ENCODE results near the gene OR2M4.
"Not testable (repeated sequence)": the region's sequence is repeated elsewhere in the genome, so short reads cannot be mapped to it uniquely, and the experiment has no call there.

Gene OR2M4, protein sequence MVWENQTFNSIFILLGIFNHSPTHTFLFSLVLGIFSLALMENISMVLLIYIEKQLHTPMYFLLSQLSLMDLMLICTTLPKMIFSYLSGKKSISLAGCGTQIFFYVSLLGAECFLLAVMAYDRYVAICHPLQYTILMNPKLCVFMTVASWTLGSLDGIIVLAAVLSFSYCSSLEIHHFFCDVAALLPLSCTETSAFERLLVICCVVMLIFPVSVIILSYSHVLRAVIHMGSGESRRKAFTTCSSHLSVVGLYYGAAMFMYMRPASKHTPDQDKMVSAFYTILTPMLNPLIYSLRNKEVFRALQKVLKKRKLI

DNA sequence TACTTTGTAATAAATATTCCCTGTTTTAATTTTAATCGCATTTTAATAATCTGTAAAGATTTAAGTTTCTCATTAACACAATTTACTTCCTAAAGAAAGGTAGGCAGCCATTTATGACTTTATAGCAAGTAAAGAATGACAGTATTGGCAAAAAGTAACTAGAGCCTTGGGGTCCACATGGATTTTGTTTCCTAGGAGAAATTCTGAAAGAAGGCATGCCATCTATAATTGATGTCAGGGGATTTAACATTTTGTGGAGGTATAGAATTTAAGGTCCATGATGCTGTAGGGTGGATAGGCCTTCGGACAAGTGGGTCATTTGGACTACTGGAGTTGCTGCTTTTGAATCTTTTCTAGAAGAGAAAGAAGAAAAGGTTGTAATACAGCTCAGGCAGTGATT lies at the start of gene OR2M4:
OR2M4 (plus strand) TSS at position 301 of the 400 bp plus-strand sequence. CDS start 7,512 bp downstream, outside the sequence.
- DNase-seq (ENCODE audit: low read depth in 2 of 2) = no peak

DNA sequence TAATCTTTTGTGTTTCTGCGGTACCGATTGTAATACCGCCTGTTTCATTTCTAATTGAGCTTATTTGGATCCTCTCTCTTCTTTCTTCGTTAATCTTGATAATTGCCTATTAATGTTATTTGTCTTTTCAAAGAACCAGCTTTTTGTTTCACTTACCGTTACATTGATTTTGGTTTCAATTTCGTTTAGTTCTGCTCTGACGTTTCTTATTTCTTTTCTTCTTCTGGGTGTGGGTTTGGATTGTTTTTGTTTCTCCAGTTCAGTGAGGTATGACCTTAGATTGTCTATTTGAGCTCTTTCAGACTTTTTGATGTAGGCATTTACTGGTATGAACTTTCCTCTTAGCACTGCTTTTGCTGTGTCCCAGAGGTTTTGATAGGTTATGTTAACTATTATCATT lies 47.2 kb upstream of the OR2M4 start:
- DNase-seq (ENCODE audit: low read depth in 2 of 2) = no peak

DNA sequence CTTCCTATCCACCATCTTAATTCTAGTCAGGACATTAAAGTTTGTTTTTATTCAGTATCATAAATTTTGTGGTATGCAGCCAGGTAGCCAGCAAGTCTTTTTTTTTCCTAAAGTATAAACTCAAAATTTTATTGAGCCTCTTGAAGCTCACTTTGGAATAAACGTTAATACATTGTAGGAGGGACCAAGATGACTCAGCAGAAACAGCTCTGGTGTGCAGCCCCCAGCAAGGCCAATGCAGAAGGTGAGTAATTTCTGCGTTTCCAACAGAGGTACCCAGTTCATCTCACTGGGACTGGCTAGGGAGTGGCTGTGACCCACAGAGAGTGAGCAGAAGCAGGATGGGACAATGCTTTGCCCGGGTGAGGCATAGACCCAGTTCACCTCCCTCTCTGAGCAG lies 43.9 kb upstream of the OR2M4 start:
- DNase-seq (ENCODE audit: low read depth in 2 of 2) = no peak

DNA sequence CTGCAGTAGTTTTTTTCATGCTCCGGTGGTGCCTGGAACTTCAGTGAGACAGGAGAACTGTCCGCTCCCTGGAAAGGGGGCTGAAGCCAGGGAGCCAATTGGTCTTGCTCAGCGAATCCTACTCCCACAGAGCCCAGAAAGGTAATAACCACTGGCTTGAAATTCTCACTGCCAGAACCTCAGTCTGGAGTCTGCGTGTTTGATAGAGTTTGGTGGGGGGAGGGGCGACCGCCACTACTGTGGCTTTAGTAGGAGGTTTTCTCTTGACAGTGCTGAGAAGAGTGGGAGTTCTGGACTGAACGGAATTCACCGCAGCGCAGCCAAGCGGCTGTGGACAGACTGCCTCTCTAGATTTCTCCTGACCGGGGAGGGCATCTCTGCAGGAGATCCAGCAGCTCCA lies 42.2 kb upstream of the OR2M4 start:
- DNase-seq (ENCODE audit: low read depth in 2 of 2) = no peak

DNA sequence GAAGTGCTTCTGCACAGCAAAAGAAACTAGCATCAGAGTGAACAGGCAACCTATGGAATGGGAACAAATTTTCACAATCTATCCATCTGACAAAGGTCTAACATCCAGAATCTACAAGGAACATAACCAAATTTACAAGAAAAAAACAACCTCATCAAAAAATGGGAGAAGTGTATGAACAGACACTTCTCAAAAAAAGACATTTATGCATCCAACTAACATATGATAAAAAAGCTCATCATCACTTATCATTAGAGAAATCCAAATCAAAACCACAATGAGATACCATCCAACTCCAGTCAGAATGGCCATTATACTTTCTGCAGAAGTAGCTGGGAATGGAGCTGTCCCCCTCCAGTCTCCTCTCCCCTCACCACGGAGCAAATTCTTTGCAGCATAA lies 37.1 kb upstream of the OR2M4 start:
- DNase-seq (ENCODE audit: low read depth in 2 of 2) = no peak

DNA sequence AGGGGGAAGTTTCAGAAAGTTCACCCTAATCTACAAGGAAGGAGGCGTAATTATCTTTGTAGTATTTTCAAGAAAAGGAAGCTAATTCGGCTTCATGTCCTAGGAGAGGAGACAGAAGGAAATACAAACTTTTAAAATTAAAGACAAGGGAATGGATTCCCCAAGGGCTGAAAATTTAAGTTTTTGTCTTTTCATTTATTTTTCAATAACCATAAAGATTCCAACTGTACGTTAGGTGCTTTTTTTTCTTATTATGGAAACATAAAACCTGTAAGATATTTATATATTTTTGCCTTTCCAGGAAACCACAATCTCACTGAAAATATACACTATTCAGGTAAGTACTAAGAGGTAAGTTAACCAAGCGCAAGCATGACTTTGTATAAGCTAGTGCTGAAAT lies 34.3 kb upstream of the OR2M4 start, which contains the start of gene OR2M3:
OR2M3 (plus strand) TSS at position 301 of the 400 bp plus-strand sequence. CDS start 5,803 bp downstream, outside the sequence.
- DNase-seq (ENCODE audit: low read depth in 2 of 2) = no peak

DNA sequence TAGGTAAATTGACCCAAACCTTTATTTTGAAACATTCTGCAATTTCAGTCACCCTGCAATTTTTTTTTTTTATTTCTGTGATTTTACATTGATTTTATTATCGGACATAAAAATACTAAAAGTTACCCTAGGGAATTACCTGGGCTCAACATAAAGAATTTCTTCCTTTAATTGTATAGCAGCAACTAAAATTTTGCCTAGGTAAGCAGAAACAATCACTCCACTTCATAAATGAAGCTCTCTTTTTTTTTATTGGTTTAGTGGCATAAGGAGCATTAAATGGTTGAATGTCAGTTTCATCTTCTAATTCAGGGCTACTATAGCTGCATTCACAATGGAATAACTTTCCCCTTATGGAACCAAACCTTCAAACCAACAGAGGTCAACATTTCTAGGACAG lies 15.3 kb upstream of the OR2M4 start:
- DNase-seq (ENCODE audit: low read depth in 2 of 2) = no peak

DNA sequence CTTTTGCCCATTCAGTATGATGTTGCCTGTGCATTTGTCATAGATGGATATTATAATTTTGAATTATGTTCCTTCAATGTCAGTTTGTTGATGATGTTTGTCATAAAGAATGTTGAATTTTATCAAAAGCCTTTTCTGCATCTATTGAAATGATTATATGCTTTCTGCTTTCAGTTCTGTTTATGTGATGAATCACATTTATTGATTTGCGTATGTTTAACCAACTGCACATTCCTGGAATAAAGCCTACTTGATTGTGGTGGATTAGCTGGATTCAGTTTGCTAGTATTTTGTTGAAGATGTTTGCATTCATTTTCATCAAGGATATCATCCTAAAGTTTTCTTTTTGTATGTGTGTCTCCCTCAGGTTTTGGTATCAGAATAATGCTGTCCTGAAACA lies 5.7 kb upstream of the OR2M4 start:
- no peak for DNase-seq (ENCODE audit: low read depth in 2 of 2)

DNA sequence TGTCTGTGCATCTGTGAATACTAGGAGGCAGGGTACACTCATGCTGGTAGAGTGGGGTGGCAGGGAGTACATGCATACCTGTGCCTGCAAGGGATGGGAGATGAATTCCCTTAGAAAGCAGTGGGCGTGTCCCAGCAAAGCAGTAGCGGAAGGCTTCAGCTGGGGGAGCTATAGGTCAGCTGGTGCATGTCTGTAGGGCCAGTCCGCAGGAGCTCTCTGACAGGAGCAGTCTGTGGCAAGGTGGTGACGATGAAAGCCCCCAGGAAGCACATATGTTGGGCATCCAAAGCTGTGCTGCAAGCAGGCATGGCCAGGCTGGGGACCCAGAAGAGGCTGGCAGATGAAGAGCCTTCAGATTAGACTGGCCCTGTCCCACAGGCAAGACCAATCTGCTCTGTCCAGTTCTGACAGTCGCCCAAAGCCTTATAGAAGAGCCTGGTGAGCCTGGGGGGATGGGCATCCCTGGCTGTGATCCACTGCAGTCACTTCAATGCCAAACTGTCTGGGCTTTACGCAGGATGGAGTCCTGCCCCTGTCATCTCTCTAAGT lies 1.8 kb upstream of the OR2M4 start:
- no peak for DNase-seq (ENCODE audit: low read depth in 2 of 2)

DNA sequence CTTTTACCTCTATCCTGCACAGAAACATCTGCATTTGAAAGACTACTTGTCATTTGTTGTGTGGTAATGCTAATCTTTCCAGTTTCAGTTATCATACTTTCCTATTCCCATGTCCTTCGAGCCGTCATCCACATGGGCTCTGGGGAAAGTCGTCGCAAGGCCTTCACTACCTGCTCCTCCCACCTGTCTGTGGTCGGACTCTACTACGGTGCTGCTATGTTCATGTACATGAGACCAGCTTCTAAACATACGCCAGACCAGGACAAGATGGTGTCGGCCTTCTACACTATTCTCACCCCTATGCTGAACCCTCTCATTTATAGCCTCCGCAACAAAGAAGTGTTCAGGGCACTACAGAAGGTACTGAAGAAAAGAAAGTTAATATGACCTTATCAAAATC lies 8.3 kb downstream of the OR2M4 start:
- no peak for DNase-seq (ENCODE audit: low read depth in 2 of 2)

DNA sequence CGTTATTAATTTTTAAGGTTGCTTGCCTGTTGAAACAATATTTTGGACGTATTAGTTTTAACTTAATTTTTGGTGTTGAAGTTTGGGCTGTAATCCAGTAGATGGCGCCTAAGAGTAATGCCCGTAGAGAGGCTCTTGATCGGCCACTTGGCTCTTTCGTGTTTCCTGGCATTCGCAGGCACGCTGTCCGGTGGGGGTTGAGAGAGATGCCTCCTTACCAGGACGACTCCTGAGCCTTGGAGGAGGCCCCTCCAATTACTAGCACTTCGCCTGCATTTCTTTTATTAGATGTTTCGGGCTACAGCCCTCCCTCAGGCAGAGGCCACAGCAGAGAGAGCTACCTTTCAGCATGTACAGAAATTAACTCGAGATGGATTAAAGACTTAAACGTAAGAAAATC lies 12.0 kb downstream of the OR2M4 start:
- DNase-seq (ENCODE audit: low read depth in 2 of 2) = no peak

DNA sequence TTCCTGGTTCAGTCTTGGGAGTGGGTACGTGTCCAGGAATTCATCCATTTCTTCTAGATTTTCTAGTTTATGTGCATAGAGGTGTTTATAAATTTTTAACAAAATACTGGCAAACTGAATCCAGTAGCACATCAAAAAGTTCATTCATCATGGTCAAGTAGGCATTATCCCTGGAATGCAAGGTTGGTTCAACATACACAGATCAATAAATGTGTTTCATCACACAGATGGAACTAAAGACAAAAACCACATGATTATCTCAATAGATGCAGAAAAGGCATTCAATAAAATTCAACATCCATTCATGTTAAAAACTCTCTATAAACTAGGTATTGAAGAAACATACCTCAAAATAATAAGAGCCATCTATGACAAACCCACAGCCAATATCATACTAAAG lies 28.1 kb downstream of the OR2M4 start:
- not testable (repeated sequence) for DNase-seq (ENCODE audit: low read depth in 2 of 2)

DNA sequence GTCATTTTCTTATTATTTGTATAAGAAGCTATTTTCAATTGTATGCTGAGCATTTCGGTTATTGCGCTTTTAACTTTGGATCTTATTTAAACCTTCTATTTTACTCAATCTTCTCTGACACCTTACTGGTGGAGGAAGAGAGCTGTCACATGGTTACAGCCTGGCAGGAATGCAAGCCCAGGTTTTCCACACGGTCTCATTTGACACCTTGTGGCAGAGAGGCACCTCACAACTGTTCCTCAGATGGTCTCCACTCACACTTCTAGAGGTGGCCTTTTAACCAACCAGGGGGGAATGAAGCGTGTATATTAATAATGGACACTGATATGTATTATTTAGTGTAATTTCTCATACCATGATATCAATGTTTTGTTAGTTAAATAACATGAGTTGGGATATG lies 37.0 kb downstream of the OR2M4 start:
- no peak for DNase-seq (ENCODE audit: low read depth in 2 of 2)

DNA sequence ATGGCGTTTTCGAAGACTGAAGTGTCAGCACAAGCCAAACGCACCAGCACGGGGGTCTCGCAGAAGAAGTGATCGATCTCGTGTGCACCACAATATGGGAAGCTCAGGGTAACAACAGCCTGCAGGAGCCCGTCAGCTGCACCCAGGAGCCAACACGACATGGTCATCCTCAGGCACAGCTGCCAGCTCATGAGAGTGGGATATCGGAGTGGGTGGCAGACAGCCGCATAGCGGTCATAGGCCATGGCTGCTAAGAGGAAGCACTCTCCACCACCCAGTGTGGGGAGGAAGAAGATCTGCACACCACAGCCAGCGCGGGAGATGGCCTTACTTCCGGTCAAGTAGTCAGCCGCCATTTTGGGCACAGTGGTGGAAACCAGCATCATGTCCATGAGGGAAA lies 42.0 kb downstream of the OR2M4 start:
- not testable (repeated sequence) for DNase-seq (ENCODE audit: low read depth in 2 of 2)

DNA sequence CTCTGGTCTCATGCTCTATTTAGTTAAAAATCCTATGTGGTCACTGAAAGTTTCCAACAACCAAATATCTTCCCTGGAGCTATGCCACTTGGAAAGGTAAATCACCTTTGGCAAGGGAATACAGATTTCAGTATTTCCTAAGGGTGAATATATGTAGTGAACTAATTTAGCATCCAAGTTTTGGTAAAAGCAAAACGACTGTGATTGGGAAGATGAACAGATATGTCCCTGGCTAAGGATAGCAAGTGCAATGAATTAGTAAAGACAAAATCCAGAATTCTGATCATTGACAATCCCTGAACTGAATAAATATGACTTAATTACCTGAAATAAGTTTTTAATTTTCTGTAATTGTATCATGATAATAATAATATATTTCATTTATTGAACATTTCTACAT lies 46.7 kb downstream of the OR2M4 start, which contains the start of gene OR2T33:
OR2T33 (minus strand) TSS at position 101 of the 400 bp plus-strand sequence. CDS start 4,162 bp downstream, outside the sequence.
- no peak for DNase-seq (ENCODE audit: low read depth in 2 of 2)

DNA sequence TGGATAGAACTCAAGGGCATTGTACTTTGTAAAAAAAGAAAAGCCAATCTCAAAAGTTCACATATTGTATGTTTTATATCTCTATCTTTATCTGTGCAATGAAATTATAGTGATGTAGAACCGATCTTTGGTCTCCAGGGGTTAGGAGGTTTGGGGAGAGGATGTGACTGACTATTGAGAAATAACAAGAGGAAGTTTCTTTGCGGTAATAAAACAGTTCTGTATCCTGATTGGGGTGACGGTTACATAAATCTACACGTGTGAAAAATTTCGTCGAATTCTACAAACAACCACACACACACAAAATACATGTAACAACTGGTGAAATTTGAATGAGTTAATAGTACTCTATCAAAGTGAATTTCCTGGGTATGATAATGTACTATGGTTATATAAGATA lies 57.2 kb downstream of the OR2M4 start:
- DNase-seq (ENCODE audit: low read depth in 2 of 2) = no peak

Measured in stimulated activated CD4-positive, alpha-beta T cell treated with anti-CD3 and anti-CD28 coated beads, Interleukin-4, amount 100 ng/mL, for 48 hours (primary cell).